Measurements from ENCODE around the gene LRIG2.

Gene LRIG2

GRCh38 chr1:113101588-113101987, 28.6 kb downstream of the LRIG2 start:
- H3K9me3 ChIP-seq (ENCODE audit: control insufficient read depth, insufficient read depth, low read length), result no peaks in the 10 kb centered on the region
- no peak overlapping the region for H3K9ac ChIP-seq (ENCODE audit: low read depth, low read length)
- no peak overlapping the region for H3K27ac ChIP-seq (ENCODE audit: low read depth, low read length)
- peaks cover 96% of the 10 kb centered on the region for H3K36me3 ChIP-seq (ENCODE audit: control insufficient read depth, insufficient read depth, low read length)
- H3K4me1 ChIP-seq (ENCODE audit: control insufficient read depth, insufficient read depth, low read length), result no peaks in the 10 kb centered on the region
- no peak overlapping the region for H3K4me3 ChIP-seq (ENCODE audit: low read depth, low read length)
- no peaks in the 10 kb centered on the region for H3K27me3 ChIP-seq (ENCODE audit: control insufficient read depth, insufficient read depth, low read length)

GRCh38 chr1:113103048-113103447, 30.1 kb downstream of the LRIG2 start:
- H3K36me3 ChIP-seq (ENCODE audit: control insufficient read depth, insufficient read depth, low read length), result peaks cover 96% of the 10 kb centered on the region
- no peak overlapping the region for H3K27ac ChIP-seq (ENCODE audit: low read depth, low read length)
- H3K9me3 ChIP-seq (ENCODE audit: control insufficient read depth, insufficient read depth, low read length), result no peaks in the 10 kb centered on the region
- no peak overlapping the region for H3K9ac ChIP-seq (ENCODE audit: low read depth, low read length)
- no peak overlapping the region for H3K4me3 ChIP-seq (ENCODE audit: low read depth, low read length)
- H3K4me1 ChIP-seq (ENCODE audit: control insufficient read depth, insufficient read depth, low read length), result no peaks in the 10 kb centered on the region
- no peaks in the 10 kb centered on the region for H3K27me3 ChIP-seq (ENCODE audit: control insufficient read depth, insufficient read depth, low read length)

DNA sequence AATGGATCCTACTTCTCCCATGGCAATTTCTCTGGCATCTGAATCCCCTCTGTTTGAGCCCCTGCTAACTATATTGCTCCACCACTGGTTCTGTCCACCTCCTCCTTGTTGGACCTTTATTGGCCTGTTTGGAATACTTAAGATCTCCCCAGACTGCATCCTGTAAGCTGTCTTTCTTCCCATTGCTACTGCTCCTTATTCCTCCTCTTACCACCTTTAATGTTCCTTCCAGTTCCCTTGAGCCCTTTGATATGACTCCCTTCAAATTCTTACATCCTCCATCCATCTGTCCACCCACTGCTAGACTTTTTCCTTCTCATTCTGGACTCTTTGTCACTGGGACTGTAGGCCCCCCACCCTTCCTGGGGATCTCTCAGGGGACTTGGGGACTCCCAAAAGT, 31.0 kb downstream of the LRIG2 start:
- Histone ChIP-seq H3K27me3 (ENCODE audit: control insufficient read depth, insufficient read depth, low read length) (no peaks in the 10 kb centered on the region), H3K4me3 (ENCODE audit: low read depth, low read length) (no peak overlapping the region), H3K9me3 (ENCODE audit: control insufficient read depth, insufficient read depth, low read length) (no peaks in the 10 kb centered on the region), H3K27ac (ENCODE audit: low read depth, low read length) (no peak overlapping the region), H3K4me1 (ENCODE audit: control insufficient read depth, insufficient read depth, low read length) (no peaks in the 10 kb centered on the region), H3K36me3 (ENCODE audit: control insufficient read depth, insufficient read depth, low read length) (peaks cover 96% of the 10 kb centered on the region), H3K9ac (ENCODE audit: low read depth, low read length) (no peak overlapping the region)

DNA sequence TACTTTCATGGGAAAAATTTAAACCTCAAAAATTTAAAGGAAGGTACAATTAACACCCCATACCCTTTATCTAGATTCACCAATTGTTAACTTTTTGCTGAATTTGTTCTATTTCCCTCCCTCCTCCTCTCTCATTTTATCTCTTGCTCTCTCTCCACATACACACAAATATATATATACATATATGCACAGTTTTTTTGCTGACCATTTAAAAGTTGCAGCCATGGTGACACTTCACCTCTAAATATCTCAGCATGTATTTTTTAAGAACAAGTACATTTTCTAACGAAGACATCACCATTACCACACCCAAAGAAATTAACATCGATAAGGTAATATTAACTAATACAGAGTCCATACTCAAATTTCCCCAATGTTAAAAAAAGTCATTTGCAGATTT, 33.9 kb downstream of the LRIG2 start:
- no peaks in the 10 kb centered on the region for H3K27me3 ChIP-seq (ENCODE audit: control insufficient read depth, insufficient read depth, low read length)
- peaks cover 97% of the 10 kb centered on the region for H3K36me3 ChIP-seq (ENCODE audit: control insufficient read depth, insufficient read depth, low read length)
- H3K4me3 ChIP-seq (ENCODE audit: low read depth, low read length), result no peak overlapping the region
- H3K27ac ChIP-seq (ENCODE audit: low read depth, low read length), result no peak overlapping the region
- no peaks in the 10 kb centered on the region for H3K9me3 ChIP-seq (ENCODE audit: control insufficient read depth, insufficient read depth, low read length)
- no peaks in the 10 kb centered on the region for H3K4me1 ChIP-seq (ENCODE audit: control insufficient read depth, insufficient read depth, low read length)
- no peak overlapping the region for H3K9ac ChIP-seq (ENCODE audit: low read depth, low read length)

DNA sequence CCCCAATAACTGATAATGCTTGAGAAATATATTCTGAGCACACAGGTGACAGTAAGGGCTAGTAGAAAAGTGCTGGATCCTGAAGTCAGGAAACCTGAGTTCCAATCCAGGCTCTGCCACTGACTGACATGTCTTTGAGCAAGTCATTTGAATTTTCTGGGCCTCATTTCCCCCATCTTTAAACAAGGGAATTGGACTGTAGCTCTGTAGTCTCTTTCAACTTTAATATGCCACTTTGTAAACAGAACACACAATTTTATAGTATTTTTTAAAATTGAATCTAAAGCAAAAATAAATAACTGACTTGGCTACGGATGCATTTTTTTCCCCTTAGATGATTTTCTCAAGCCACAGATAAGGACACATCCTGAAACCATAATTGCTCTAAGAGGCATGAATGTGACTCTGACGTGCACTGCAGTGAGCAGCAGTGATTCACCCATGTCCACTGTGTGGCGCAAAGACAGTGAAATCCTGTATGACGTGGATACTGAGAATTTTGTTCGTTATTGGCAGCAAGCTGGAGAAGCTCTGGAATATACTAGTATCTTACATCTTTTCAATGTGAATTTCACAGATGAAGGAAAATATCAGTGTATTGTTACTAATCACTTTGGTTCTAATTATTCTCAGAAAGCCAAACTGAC, 37.0 kb downstream of the LRIG2 start:
- H3K4me1 ChIP-seq (ENCODE audit: control insufficient read depth, insufficient read depth, low read length), result no peaks in the 10 kb centered on the region
- H3K4me3 ChIP-seq (ENCODE audit: low read depth, low read length), result no peak overlapping the region
- H3K9ac ChIP-seq (ENCODE audit: low read depth, low read length), result no peak overlapping the region
- no peaks in the 10 kb centered on the region for H3K9me3 ChIP-seq (ENCODE audit: control insufficient read depth, insufficient read depth, low read length)
- no peaks in the 10 kb centered on the region for H3K27me3 ChIP-seq (ENCODE audit: control insufficient read depth, insufficient read depth, low read length)
- no peak overlapping the region for H3K27ac ChIP-seq (ENCODE audit: low read depth, low read length)
- H3K36me3 ChIP-seq (ENCODE audit: control insufficient read depth, insufficient read depth, low read length), result peaks cover 97% of the 10 kb centered on the region

DNA sequence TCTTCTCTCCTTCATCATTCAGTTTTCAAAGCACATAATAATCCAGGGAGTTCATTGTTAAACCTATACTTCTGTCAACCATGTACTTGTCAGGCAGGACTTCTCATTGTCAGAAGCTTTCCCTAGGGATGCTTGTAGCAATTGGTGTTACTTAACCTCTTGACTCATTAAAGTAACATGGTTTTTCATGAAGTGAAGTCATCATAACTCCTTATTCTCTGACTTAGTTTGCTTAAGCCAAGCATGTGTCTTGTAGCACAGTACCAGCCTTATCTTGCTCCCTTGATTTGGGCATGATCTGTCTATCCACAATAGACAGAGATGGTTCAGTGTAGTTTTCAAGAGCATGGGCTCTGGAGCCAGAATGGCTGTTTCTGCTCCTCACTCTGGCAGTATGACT, 45.3 kb downstream of the LRIG2 start:
- Histone ChIP-seq H3K27ac (ENCODE audit: low read depth, low read length) (no peak overlapping the region), H3K4me1 (ENCODE audit: control insufficient read depth, insufficient read depth, low read length) (no peaks in the 10 kb centered on the region), H3K9ac (ENCODE audit: low read depth, low read length) (no peak overlapping the region), H3K4me3 (ENCODE audit: low read depth, low read length) (no peak overlapping the region), H3K9me3 (ENCODE audit: control insufficient read depth, insufficient read depth, low read length) (no peaks in the 10 kb centered on the region), H3K36me3 (ENCODE audit: control insufficient read depth, insufficient read depth, low read length) (peaks cover 98% of the 10 kb centered on the region), H3K27me3 (ENCODE audit: control insufficient read depth, insufficient read depth, low read length) (no peaks in the 10 kb centered on the region)

DNA sequence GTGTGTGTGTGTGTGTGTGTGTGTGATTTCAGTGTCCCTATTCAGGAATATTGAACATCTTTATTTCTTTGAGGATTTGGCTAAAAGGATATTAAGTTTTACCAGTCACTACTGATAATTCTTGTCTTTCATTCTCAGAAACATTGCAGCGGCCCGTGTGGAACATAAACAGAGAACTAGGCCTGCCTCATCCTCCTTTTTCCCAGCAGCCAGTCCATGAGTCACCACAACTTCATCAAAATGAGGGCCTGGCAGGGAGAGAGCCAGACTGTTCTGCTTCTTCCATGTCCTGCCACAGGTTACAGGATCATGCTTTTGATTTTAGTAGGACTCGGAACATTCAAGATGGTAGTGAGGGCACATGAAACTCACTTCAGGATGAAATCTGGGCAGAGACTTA, 50.7 kb downstream of the LRIG2 start:
- H3K9ac ChIP-seq (ENCODE audit: low read depth, low read length), result no peak overlapping the region
- H3K36me3 ChIP-seq (ENCODE audit: control insufficient read depth, insufficient read depth, low read length), result peaks cover 93% of the 10 kb centered on the region

DNA sequence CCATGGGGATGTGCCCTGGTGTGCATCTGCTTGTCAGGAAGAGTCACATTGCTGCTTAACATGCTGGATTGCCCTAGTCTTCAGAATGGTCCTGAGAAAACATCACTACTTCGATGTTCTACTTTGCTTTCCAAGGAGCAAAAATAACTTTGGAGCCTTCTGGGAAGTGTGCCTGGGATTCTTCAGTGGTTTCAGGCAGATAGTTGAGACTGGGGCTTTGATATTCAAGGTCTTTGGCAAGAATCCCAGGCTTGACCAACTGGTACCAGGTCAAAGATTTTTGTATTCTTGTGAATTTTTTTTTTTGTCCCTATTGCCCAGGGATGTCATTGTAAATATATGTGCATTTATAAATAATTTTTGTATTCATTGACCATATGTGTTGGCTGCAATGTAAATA, 51.4 kb downstream of the LRIG2 start:
- Histone ChIP-seq H3K9me3 (ENCODE audit: control insufficient read depth, insufficient read depth, low read length) (no peaks in the 10 kb centered on the region), H3K9ac (ENCODE audit: low read depth, low read length) (no peak overlapping the region), H3K27ac (ENCODE audit: low read depth, low read length) (no peak overlapping the region), H3K27me3 (ENCODE audit: control insufficient read depth, insufficient read depth, low read length) (no peaks in the 10 kb centered on the region), H3K4me3 (ENCODE audit: low read depth, low read length) (no peak overlapping the region), H3K36me3 (ENCODE audit: control insufficient read depth, insufficient read depth, low read length) (peaks cover 88% of the 10 kb centered on the region), H3K4me1 (ENCODE audit: control insufficient read depth, insufficient read depth, low read length) (no peaks in the 10 kb centered on the region)

More for the DNA sequence above, 50.7 kb downstream of the LRIG2 start:
- Histone ChIP-seq H3K4me1 (ENCODE audit: control insufficient read depth, insufficient read depth, low read length) (no peaks in the 10 kb centered on the region), H3K27ac (ENCODE audit: low read depth, low read length) (no peak overlapping the region), H3K9me3 (ENCODE audit: control insufficient read depth, insufficient read depth, low read length) (no peaks in the 10 kb centered on the region), H3K27me3 (ENCODE audit: control insufficient read depth, insufficient read depth, low read length) (no peaks in the 10 kb centered on the region), H3K4me3 (ENCODE audit: low read depth, low read length) (no peak overlapping the region)

DNA sequence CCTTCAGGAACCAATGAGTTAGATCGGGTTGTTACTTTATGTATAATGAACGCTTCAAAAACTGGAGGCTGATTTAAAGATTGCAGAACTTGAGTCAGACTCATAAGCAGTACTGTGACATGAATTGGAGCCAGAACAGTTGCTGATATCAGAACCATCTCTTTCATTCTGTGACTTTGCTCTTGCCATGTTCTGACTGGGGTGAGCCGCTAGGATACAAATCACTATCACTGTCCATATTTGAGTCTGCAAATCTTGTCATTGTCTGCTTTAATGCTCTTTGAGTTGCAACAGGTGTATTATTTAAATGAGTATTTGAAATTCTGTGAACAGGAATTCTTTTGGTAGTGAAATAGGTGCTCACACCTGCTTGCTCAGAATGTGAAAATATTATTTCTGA, 52.5 kb downstream of the LRIG2 start:
- peaks cover 2% of the 10 kb centered on the region; the same call in 1 of the 2 replicates for H3K4me1 ChIP-seq (ENCODE audit: control insufficient read depth, insufficient read depth, low read length)
- no peaks in the 10 kb centered on the region for H3K27me3 ChIP-seq (ENCODE audit: control insufficient read depth, insufficient read depth, low read length)
- no peak overlapping the region for H3K27ac ChIP-seq (ENCODE audit: low read depth, low read length)
- H3K9me3 ChIP-seq (ENCODE audit: control insufficient read depth, insufficient read depth, low read length), result no peaks in the 10 kb centered on the region
- H3K4me3 ChIP-seq (ENCODE audit: low read depth, low read length), result no peak overlapping the region
- no peak overlapping the region for H3K9ac ChIP-seq (ENCODE audit: low read depth, low read length)
- peaks cover 76% of the 10 kb centered on the region for H3K36me3 ChIP-seq (ENCODE audit: control insufficient read depth, insufficient read depth, low read length)

DNA sequence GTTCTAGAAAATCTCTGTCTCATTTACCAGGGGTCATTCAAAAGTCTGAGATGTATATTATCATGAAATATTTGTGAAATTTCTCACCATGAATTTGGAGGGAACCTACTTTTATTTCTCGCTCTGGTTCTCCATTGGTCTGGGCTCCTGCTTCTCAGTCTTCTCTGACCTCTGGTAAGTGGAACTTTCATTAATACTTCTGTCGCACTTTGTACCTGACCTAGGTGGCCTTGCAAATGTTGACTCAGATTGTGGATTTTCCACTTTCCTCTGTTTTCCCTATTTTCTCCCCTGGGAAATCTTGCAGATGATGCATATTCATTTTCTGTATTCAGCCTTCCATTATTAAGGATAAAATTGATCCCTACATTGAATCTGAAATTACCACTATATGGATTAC, 53.2 kb downstream of the LRIG2 start:
- Histone ChIP-seq H3K9ac (ENCODE audit: low read depth, low read length) (no peak overlapping the region), H3K27ac (ENCODE audit: low read depth, low read length) (no peak overlapping the region), H3K27me3 (ENCODE audit: control insufficient read depth, insufficient read depth, low read length) (no peaks in the 10 kb centered on the region), H3K9me3 (ENCODE audit: control insufficient read depth, insufficient read depth, low read length) (no peaks in the 10 kb centered on the region), H3K4me1 (ENCODE audit: control insufficient read depth, insufficient read depth, low read length) (peaks cover 2% of the 10 kb centered on the region; the same call in 1 of the 2 replicates), H3K36me3 (ENCODE audit: control insufficient read depth, insufficient read depth, low read length) (peaks cover 69% of the 10 kb centered on the region), H3K4me3 (ENCODE audit: low read depth, low read length) (no peak overlapping the region)

DNA sequence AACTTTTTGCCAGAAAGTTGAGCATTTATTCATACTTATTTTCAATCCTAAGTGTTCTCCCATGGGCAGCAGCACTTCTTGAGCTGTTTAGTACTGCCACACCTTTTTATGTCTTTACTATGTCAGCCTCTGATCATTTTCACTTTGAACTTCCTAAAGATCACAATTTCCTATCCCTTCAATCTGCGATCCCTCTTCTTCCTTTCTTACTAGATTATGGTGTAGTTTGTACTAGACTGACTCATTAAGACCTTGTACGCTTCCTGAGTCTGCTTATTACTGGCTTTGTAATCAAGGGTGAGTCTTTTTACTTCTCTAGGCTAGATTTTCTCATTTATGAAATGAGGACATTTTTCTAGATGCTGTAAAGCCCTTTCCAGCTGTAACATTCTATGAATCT, 55.1 kb downstream of the LRIG2 start:
- H3K4me1 ChIP-seq (ENCODE audit: control insufficient read depth, insufficient read depth, low read length), result peaks cover 2% of the 10 kb centered on the region; the same call in 1 of the 2 replicates
- H3K36me3 ChIP-seq (ENCODE audit: control insufficient read depth, insufficient read depth, low read length), result peaks cover 51% of the 10 kb centered on the region
- H3K27me3 ChIP-seq (ENCODE audit: control insufficient read depth, insufficient read depth, low read length), result no peaks in the 10 kb centered on the region
- H3K4me3 ChIP-seq (ENCODE audit: low read depth, low read length), result no peak overlapping the region
- no peak overlapping the region for H3K27ac ChIP-seq (ENCODE audit: low read depth, low read length)
- H3K9ac ChIP-seq (ENCODE audit: low read depth, low read length), result no peak overlapping the region
- no peaks in the 10 kb centered on the region for H3K9me3 ChIP-seq (ENCODE audit: control insufficient read depth, insufficient read depth, low read length)

Measured in HUES48 (cell line).